Urinary bladder (tissue), 4 donors: ENCODE measurements around the gene MSH6. TPM values are rescaled to one million over a fixed set of nuclear protein-coding genes. Genes with fewer than 3 reads are reported as not detected.
"Not testable (repeated sequence)": the region's sequence is repeated elsewhere in the genome, so short reads cannot be mapped to it uniquely, and the experiment has no call there.

Experiments
- DNase-seq: peaks from one replicate; pipeline ENCODE4 v3.0.0-alpha.2; 2015; ENCODE audit errors: extremely low spot score
- H3K27ac ChIP-seq: one replicate; pipeline ENCODE4 v1.5.1; 2013; ENCODE audit warnings: low read depth, mild to moderate bottlenecking, moderate library complexity
- H3K36me3 ChIP-seq: one replicate; pipeline ENCODE4 v1.6.1; 2013; ENCODE audit warnings: mild to moderate bottlenecking, moderate library complexity; ENCODE audit not compliant: insufficient read depth
- H3K4me1 ChIP-seq: one replicate; pipeline ENCODE4 v1.6.1; 2013; ENCODE audit warnings: mild to moderate bottlenecking, moderate library complexity; ENCODE audit not compliant: insufficient read depth
- H3K4me3 ChIP-seq: one replicate; pipeline ENCODE4 v1.5.1; 2013; ENCODE audit warnings: low read depth, low read length
- WGBS: extraction: QIAGEN DNeasy Blood & Tissue Kit; methylation state at CpG from one replicate; pipeline ENCODE4 v1.1.7; 2013; 5-methylcytosine and 5-hydroxymethylcytosine counted together
- polyA plus RNA-seq: library from polyadenylated mRNA; stranded (reverse); fragments of 200-250 nt; gene quantifications from one replicate; pipeline ENCODE4 v1.2.3, GENCODE V29; 2013
- small RNA-seq: library from RNA; depleted of rRNA; stranded (forward); fragments of <200 nt; gene quantifications from one replicate; pipeline ENCODE3, GENCODE V24; 2014
- total RNA-seq: library from RNA; depleted of rRNA; stranded (reverse); fragments of >200 nt; gene quantifications from one replicate; pipeline ENCODE4 v1.2.3, GENCODE V29; 2014
- donor health status: healthy with polysubstance abuse.
- donor health status: healthy.

MSH6 gene
- total and polyA plus RNA-seq, 2 donors: 28.4 to 64.3 TPM

GRCh38 chr2:47838249-47838648, 55.3 kb downstream of the MSH6 start:
- no peak overlapping the region for H3K4me3 ChIP-seq
- peaks cover 6% of the 10 kb centered on the region for H3K36me3 ChIP-seq
- no peaks in the 10 kb centered on the region for H3K4me1 ChIP-seq
- no peak overlapping the region for H3K27ac ChIP-seq
- no peak for DNase-seq
- 89% methylated on average over 1 of the region's 1 CpG for WGBS

- Histone ChIP-seq H3K4me1 (no peaks in the 10 kb centered on the region), H3K4me3 (no peak overlapping the region), H3K36me3 (peaks cover 6% of the 10 kb centered on the region), H3K27ac (no peak overlapping the region)
- 74% methylated on average over 4 of the region's 4 CpGs for WGBS
- no peak for DNase-seq
Measured at GRCh38 chr2:47838686-47839085, 55.7 kb downstream of the MSH6 start.

- H3K27ac ChIP-seq: no peak overlapping the region
- no peak overlapping the region for H3K4me3 ChIP-seq
- 62% methylated on average over 3 of the region's 3 CpGs for WGBS
- peaks cover 2% of the 10 kb centered on the region for H3K36me3 ChIP-seq
- H3K4me1 ChIP-seq: no peaks in the 10 kb centered on the region
- no peak for DNase-seq
Measured at GRCh38 chr2:47842846-47843245, 59.9 kb downstream of the MSH6 start.

- WGBS: 95% methylated on average over 1 of the region's 1 CpG
- H3K27ac ChIP-seq: no peak overlapping the region
Measured at GRCh38 chr2:47843407-47843806, 60.5 kb downstream of the MSH6 start.

GRCh38 chr2:47844162-47844561, 61.2 kb downstream of the MSH6 start:
- no peak for DNase-seq
- H3K4me3 ChIP-seq: no peak overlapping the region
- no peak overlapping the region for H3K27ac ChIP-seq
- no peaks in the 10 kb centered on the region for H3K4me1 ChIP-seq
- H3K36me3 ChIP-seq: no peaks in the 10 kb centered on the region
- WGBS: 91% methylated on average over 2 of the region's 2 CpGs

More at GRCh38 chr2:47843407-47843806, 60.5 kb downstream of the MSH6 start:
- Histone ChIP-seq H3K4me1 (no peaks in the 10 kb centered on the region), H3K36me3 (peaks cover 2% of the 10 kb centered on the region), H3K4me3 (no peak overlapping the region)
- DNase-seq: no peak

- Histone ChIP-seq H3K36me3 (no peaks in the 10 kb centered on the region), H3K4me3 (no peak overlapping the region), H3K27ac (no peak overlapping the region), H3K4me1 (no peaks in the 10 kb centered on the region)
- DNase-seq: no peak
- WGBS: 87% methylated on average over 2 of the region's 2 CpGs
Measured at GRCh38 chr2:47849368-47849767, 66.4 kb downstream of the MSH6 start.

GRCh38 chr2:47850198-47850597, 67.3 kb downstream of the MSH6 start:
- Histone ChIP-seq H3K36me3 (no peaks in the 10 kb centered on the region), H3K27ac (no peak overlapping the region), H3K4me3 (no peak overlapping the region), H3K4me1 (no peaks in the 10 kb centered on the region)
- no peak for DNase-seq
- 88% methylated on average over 1 of the region's 1 CpG for WGBS

GRCh38 chr2:47853067-47853777, 70.3 kb downstream of the MSH6 start:
- not testable (repeated sequence) for H3K36me3 ChIP-seq, H3K4me3 ChIP-seq, DNase-seq, H3K4me1 ChIP-seq, H3K27ac ChIP-seq
- WGBS: 80% methylated on average over 8 of the region's 8 CpGs

Small RNA genes within 50 kb of the gene (small RNA-seq; reads per million reads assigned to genes)
- gene RF00026: not detected
- not detected for gene RPL36AP15

Other genes starting within 250 kb of the MSH6 start
- 0.11 TPM for gene KCNK12, start 212.2 kb upstream of the MSH6 start, total RNA-seq
- 0.03 TPM for gene KCNK12, start 212.2 kb upstream of the MSH6 start, polyA plus RNA-seq
- 149 TPM for gene FBXO11, start 123.4 kb downstream of the MSH6 start, total RNA-seq
- 29.3 TPM for gene FBXO11, start 123.4 kb downstream of the MSH6 start, polyA plus RNA-seq